ENCODE results near the gene TLE6.

Gene TLE6

DNA sequence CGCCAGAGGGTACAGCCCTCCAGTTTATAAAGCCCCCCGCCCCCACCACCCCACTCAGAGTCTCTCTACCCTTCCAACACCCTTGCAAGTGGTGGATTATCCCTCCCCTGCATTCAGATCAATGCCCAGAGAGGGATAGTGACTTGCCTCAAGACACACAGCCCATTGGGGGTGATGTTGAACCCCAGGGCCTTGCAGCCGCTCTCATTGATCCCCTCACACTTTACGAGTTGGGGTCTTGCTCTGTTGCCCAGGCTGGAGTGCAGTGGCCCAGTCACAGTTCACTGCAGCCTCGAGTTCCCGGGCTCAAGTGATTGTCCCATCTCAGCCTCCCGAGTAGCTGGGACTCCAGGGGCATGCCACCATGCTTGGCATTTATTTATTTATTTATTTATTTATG, 40.6 kb downstream of the TLE6 start:
- Histone ChIP-seq H3K36me3 (no peaks in the 10 kb centered on the region), H3K27ac (no peak overlapping the region), H3K4me3 (ENCODE audit: low read depth in 1 of 2, low read length in 1 of 2) (no peak overlapping the region), H3K4me1 (ENCODE audit: control insufficient read depth in 1 of 2, insufficient read depth in 1 of 2, low read depth in 1 of 2, low read length in 1 of 2) (no peaks in the 10 kb centered on the region), H3K27me3 (peaks cover 13% of the 10 kb centered on the region), H3K9me3 (no peaks in the 10 kb centered on the region)
- TF ChIP-seq CTCF (IDR thresholded peaks at IDR 0.05), result no peak

DNA sequence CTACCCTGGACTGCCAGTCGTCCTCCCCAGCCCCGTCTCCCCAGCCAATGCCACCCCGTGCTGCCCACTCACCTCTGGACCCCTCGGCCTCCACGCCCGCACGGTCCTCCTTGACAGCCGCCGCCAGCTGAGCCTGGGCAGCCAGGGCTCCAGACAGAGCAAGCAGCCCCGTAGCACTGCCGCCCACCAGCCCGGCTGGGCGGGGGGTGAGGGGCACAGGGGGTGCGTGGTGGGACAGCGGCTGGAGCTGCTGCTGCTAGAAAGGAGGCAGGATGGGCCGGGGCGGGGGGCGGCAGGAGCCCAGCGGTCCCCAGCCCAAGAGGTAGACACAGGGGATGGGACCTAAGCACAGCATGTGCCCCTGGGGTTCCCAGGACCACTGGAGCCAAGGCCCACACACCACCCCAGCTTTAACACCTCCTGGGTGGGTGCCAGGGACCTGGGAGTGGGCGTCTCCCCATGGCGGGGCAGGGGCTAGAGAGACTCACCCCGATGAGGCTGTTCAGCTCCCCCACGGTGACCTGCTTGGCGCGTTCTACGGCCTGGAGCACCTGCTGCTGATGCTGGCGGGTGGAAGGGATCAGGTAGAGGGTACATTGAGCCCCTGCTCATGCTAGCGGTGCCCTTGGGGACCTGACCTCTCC, 42.0 kb downstream of the TLE6 start:
- Histone ChIP-seq H3K36me3 (no peaks in the 10 kb centered on the region), H3K27me3 (peaks cover 28% of the 10 kb centered on the region), H3K4me3 (ENCODE audit: low read depth in 1 of 2, low read length in 1 of 2) (no peak overlapping the region)

DNA sequence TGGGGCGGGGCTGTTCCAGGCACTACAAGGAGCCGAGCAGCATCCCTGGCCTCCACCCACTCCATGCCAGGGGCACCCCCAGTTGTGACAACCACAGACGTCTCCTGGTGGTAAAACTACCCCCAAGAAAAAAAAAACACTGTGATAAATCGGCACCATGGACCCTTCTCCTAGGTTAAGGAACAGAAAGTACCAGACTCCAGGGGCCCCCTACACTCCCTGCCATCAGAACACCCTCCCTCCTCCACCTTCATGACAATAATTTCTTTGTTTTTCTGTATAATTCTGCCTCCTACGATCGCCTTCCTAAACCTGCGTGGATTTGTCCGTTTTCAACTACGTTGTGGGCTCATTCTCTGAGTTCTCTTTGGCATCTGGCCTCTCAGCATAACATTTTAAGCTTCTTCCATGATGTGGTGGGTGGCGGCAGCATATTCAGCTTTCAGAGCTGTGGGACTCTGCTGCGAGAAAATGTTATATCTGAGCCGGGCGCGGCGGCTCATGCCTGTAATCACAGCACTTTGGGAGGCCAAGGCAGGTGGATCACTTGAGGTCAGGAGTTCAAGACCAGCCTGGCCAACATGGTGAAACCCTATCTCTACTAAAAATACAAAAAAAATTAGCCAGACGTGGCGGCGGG, 43.1 kb downstream of the TLE6 start:
- Histone ChIP-seq H3K9me3 (no peaks in the 10 kb centered on the region), H3K4me3 (ENCODE audit: low read depth in 1 of 2, low read length in 1 of 2) (no peak overlapping the region), H3K27me3 (peaks cover 39% of the 10 kb centered on the region), H3K36me3 (no peaks in the 10 kb centered on the region), H3K4me1 (ENCODE audit: control insufficient read depth in 1 of 2, insufficient read depth in 1 of 2, low read depth in 1 of 2, low read length in 1 of 2) (no peaks in the 10 kb centered on the region), H3K27ac (no peak overlapping the region)
- TF ChIP-seq CTCF (IDR thresholded peaks at IDR 0.05), result no peak

More for the DNA sequence above, 42.0 kb downstream of the TLE6 start:
- H3K4me1 ChIP-seq (ENCODE audit: control insufficient read depth in 1 of 2, insufficient read depth in 1 of 2, low read depth in 1 of 2, low read length in 1 of 2), result no peaks in the 10 kb centered on the region
- H3K27ac ChIP-seq, result no peak overlapping the region
- H3K9me3 ChIP-seq, result no peaks in the 10 kb centered on the region
- TF ChIP-seq CTCF (IDR thresholded peaks at IDR 0.05), result no peak

- peaks cover 77% of the 10 kb centered on the region for H3K27me3 ChIP-seq
- H3K4me1 ChIP-seq (ENCODE audit: control insufficient read depth in 1 of 2, insufficient read depth in 1 of 2, low read depth in 1 of 2, low read length in 1 of 2), result peaks cover 0 to 4% of the 10 kb centered on the region in 2 experiments
- H3K9me3 ChIP-seq, result no peaks in the 10 kb centered on the region
- H3K4me3 ChIP-seq (ENCODE audit: low read depth in 1 of 2, low read length in 1 of 2), result no peak overlapping the region
- H3K36me3 ChIP-seq, result no peaks in the 10 kb centered on the region
- TF ChIP-seq CTCF (IDR thresholded peaks at IDR 0.05), result no peak
- H3K27ac ChIP-seq, result no peak overlapping the region
Observed at GRCh38 chr19:3024509-3024869, 47.1 kb downstream of the TLE6 start.

- Histone ChIP-seq H3K27ac (no peak overlapping the region), H3K4me1 (ENCODE audit: control insufficient read depth in 1 of 2, insufficient read depth in 1 of 2, low read depth in 1 of 2, low read length in 1 of 2) (peaks cover 0 to 4% of the 10 kb centered on the region in 2 experiments), H3K27me3 (peaks cover 82% of the 10 kb centered on the region), H3K4me3 (ENCODE audit: low read depth in 1 of 2, low read length in 1 of 2) (no peak overlapping the region), H3K9me3 (no peaks in the 10 kb centered on the region), H3K36me3 (no peaks in the 10 kb centered on the region)
- TF ChIP-seq CTCF (IDR thresholded peaks at IDR 0.05), result no peak
Observed at GRCh38 chr19:3024870-3025548, 47.6 kb downstream of the TLE6 start.

Measured in neutrophil (primary cell).